HCT116 (cell line): Measurements from ENCODE around the gene C2orf68.

ENCODE experiments used
- SP1 ChIP-seq: IDR thresholded peaks from 2 replicates; pipeline ENCODE4 v1.6.1; 2012; ENCODE audit warnings: low read depth
- YY1 ChIP-seq: IDR thresholded peaks from 2 replicates; pipeline ENCODE4 v1.6.1; 2011; ENCODE audit warnings: low read length, low read depth, moderate library complexity, mild to moderate bottlenecking; ENCODE audit not compliant: insufficient replicate concordance; ENCODE audit errors: extremely low read depth

- TF ChIP-seq SP1 (no peak), YY1 (no peak)
These were observed 14.6 kb downstream of the C2orf68 start for GRCh38 chr2:85597241-85597640.
